Hippocampal formation (tissue), 2 donors: Measurements from ENCODE around the gene ARL8B.
"Not testable (repeated sequence)": the region's sequence is repeated elsewhere in the genome, so short reads cannot be mapped to it uniquely, and the experiment has no call there.

ENCODE experiments used
- DNase-seq, 2 donors: peaks; one replicate each; lab custom pipeline; 2025; lab: John Stamatoyannopoulos, UW

Gene ARL8B

GRCh38 chr3:5110337-5110736 lies 11.8 kb upstream of the ARL8B start:
- no peak for DNase-seq

- no peak for DNase-seq
These were observed 10.0 kb upstream of the ARL8B start for GRCh38 chr3:5112043-5112442.

GRCh38 chr3:5113726-5114125 lies 8.4 kb upstream of the ARL8B start:
- DNase-seq, result not testable (repeated sequence)

GRCh38 chr3:5115506-5116162 lies 6.5 kb upstream of the ARL8B start:
- DNase-seq, result no peak

GRCh38 chr3:5116538-5116937 lies 5.6 kb upstream of the ARL8B start:
- peak in 1 of 2 donors; percentile 19 for DNase-seq

- no peak for DNase-seq
These were observed 1.6 kb upstream of the ARL8B start for GRCh38 chr3:5120446-5120845.

GRCh38 chr3:5122741-5123706 lies 932 bp downstream of the ARL8B start:
- peak in 1 of 2 donors; percentile 38 for DNase-seq

- DNase-seq, result no peak
These were observed 1.8 kb downstream of the ARL8B start for GRCh38 chr3:5123937-5124336.

GRCh38 chr3:5126586-5126985 lies 4.5 kb downstream of the ARL8B start:
- DNase-seq, result no peak

- DNase-seq, result no peak
These were observed 6.8 kb downstream of the ARL8B start for GRCh38 chr3:5128849-5129248.

- no peak for DNase-seq
These were observed 11.3 kb downstream of the ARL8B start for GRCh38 chr3:5133239-5134018.

GRCh38 chr3:5134019-5134391 lies 11.9 kb downstream of the ARL8B start:
- no peak for DNase-seq

- no peak for DNase-seq
These were observed 12.4 kb downstream of the ARL8B start for GRCh38 chr3:5134499-5134898.

GRCh38 chr3:5136211-5136918 lies 14.3 kb downstream of the ARL8B start:
- peak in 1 of 2 donors; percentile 18 for DNase-seq

- DNase-seq, result no peak
These were observed 14.9 kb downstream of the ARL8B start for GRCh38 chr3:5136919-5137429.

GRCh38 chr3:5138214-5138981 lies 16.3 kb downstream of the ARL8B start:
- DNase-seq, result no peak

GRCh38 chr3:5140230-5140621 lies 18.1 kb downstream of the ARL8B start:
- DNase-seq, result no peak

- no peak for DNase-seq
These were observed 18.7 kb downstream of the ARL8B start for GRCh38 chr3:5140839-5141238.

- no peak for DNase-seq
These were observed 19.7 kb downstream of the ARL8B start for GRCh38 chr3:5141760-5142159.

GRCh38 chr3:5143464-5143863 lies 21.4 kb downstream of the ARL8B start:
- DNase-seq, result no peak
